GM19438 (cell line): ENCODE results near the gene SH3GLB1.

Experiments used
- ATAC-seq: cut with Tn5 transposase; IDR thresholded peaks from one replicate; pipeline ENCODE4 v1.9.1; 2021; ENCODE audit warnings: low read depth; ENCODE audit not compliant: unreplicated experiment

The SH3GLB1 gene

DNA sequence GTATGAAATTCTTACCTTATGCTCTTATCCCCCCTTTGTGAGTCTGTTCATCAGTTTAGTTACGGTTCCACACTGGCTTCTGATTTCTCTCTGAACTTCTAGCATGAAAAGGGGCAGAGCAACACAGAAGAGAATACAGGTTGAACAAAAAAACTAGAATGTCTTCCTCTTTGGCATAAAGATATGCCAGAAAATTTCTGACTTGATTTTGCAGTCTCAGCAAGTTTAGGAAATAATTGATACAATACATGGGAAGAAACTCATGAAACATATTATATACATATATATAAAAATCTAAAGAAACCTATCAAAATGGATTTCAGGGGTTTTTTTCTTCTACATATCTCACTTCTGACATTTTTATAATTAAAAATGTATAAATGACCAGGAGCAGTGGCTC lies 27.0 kb downstream of the SH3GLB1 start:
- no peak for ATAC-seq

- no peak for ATAC-seq
These were observed 29.0 kb downstream of the SH3GLB1 start for GRCh38 chr1:86733340-86733739.

GRCh38 chr1:86739648-86740509 lies 35.5 kb downstream of the SH3GLB1 start:
- peak; percentile 55 for ATAC-seq

DNA sequence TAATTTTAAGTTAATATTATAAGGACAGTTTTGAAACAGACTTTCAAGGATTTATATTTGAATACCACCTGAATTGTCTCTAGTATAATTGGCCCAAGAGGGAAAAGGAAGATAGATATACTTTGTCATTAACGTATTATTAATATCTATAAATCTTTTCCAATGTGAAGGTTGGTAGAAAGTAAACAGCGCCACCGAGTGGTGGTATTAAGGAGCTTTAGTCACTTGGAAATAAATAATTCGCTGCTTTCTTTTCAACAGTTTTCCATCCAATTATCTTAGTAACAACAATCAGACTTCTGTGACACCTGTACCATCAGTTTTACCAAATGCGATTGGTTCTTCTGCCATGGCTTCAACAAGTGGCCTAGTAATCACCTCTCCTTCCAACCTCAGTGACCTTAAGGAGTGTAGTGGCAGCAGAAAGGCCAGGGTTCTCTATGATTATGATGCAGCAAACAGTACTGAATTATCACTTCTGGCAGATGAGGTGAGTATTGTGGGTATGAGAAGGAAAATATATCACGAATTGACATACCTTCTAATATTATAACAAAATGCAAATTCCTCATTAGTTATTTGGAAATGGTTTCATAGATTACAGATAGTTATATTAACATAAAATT lies 37.7 kb downstream of the SH3GLB1 start:
- ATAC-seq, result no peak

- no peak for ATAC-seq
These were observed 42.9 kb downstream of the SH3GLB1 start for GRCh38 chr1:86747304-86747703.

DNA sequence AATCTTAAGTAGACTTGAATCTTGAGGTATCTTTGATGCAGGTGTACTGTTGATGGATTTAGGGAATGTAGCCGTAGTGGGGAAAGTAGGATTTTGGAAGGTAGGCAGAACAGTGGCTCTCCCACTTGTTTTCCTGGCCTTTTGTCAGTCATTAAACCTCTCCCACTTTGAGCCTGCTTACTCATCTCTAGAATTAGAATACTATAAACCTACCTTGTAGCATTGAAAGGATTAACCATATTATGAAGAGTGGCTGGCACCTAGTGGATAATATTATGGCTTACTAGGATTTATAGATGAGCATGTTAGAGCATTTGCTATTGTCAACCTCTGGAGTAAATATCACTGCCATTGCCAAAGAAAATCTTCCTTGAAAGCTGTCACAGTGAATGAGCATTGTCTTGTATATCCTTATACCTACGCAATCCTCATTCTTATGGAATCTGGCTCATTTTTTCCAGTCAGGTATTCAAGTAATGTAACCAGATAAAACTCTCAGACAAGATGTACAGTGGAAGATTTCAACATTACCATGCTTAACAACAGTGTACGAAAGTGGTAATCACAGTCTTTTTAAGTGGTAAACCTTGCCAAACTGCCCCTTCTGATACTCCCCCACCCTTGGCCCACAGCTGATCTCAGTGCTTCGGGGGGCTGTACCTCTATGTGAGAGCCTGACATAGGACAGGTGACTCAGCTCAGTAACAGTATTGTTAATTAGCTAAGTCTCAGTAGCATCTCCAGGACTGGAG lies 44.4 kb downstream of the SH3GLB1 start:
- ATAC-seq, result no peak

- ATAC-seq, result no peak
These were observed 45.7 kb downstream of the SH3GLB1 start for GRCh38 chr1:86750076-86750475.

- ATAC-seq, result no peak
These were observed 46.2 kb downstream of the SH3GLB1 start for GRCh38 chr1:86750530-86750929.

DNA sequence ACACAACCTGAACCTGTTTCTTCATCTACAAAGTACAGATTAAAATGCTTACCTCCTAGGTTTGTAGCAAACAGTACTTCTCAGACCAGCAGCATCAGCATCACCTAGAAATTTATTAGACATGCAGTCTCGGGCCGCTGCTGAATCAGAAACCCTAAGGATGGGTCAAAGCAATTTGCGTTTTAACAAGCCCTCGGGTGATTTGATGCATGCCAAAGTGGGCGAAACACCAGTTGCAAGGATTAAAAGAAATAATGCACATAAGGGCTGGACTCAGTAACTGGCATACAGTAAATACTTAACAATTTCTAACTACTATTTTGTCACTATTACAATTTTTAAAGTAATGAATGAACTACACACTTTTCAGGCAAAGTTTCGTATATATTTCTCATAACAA lies 47.5 kb downstream of the SH3GLB1 start:
- no peak for ATAC-seq

GRCh38 chr1:86753700-86754099 lies 49.3 kb downstream of the SH3GLB1 start:
- ATAC-seq, result no peak

- no peak for ATAC-seq
These were observed 50.0 kb downstream of the SH3GLB1 start for GRCh38 chr1:86754265-86754974.

DNA sequence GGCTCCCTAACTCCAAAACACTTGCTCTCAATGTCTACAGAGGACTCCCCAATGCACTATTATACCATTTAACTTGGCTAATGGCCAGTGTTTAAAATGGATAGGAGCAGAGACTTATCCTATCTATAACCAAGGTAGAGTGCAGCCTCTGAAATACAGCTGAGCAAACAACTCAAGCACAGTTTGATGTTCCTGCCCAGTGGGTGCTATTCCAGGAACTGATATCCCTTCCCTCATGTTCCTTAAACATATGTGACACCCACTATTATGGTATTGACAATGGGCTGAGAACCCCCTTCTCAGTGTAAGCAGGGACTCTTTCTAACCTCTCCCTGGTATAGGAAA lies 51.7 kb downstream of the SH3GLB1 start:
- ATAC-seq, result no peak

- no peak for ATAC-seq
These were observed 53.1 kb downstream of the SH3GLB1 start for GRCh38 chr1:86757272-86757984.

DNA sequence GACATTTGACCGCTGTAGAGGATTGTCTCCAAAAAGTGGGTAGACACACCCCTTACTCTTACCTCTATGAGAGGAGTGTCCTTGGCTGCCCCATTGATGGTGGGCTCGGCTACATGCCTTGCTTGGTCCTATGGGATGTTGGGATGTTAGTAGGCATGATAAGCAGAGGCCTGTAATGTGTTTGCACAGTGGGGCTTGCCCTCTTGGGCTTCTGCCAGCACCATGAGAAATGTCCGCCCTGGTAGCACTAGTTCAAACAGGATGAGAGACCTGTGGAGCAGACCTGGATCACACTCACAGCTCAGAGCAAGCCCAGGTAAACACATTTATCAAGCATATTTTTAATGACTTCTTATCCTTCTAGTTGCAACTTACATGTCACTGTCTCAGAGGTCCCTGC lies 54.2 kb downstream of the SH3GLB1 start:
- no peak for ATAC-seq

DNA sequence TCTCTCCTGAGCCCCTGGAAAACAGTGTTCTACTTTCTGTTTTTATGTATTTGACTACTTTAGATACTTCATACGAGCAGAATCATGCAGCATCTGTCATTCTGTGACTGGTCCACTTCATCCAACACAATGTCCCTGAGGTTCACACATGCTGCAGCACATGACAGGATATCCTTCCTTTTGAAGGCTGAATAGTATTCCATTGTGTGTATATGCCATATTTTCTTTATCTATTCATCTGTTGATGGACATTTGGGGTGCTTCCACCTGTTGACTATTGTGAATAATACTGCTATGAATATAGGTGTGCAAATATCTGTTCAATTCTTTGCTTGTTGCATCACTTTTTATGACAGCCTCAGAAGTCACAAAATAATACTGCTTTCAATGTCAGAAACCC lies 55.8 kb downstream of the SH3GLB1 start:
- no peak for ATAC-seq

DNA sequence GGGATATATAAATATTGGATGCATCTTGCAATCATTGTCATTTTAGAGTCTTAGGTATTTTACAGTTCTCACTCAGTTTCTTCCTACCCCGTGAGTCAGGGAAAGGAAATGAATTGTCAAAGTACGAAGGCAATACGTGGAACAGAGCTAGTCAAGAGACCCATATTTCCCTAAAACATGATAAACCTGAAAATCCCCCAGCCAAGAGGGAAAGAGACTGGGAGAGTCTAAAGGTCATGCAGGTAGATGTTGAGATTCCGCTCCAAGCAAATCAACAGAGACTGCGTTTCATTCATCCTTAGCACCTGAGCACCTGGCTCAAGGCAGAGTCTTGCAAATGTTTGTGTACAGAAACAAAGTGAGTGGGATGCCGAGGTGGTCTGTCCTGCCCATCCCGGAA lies 58.0 kb downstream of the SH3GLB1 start:
- no peak for ATAC-seq

GRCh38 chr1:86764523-86764922 lies 60.1 kb downstream of the SH3GLB1 start:
- ATAC-seq, result no peak

- no peak for ATAC-seq
These were observed 60.7 kb downstream of the SH3GLB1 start for GRCh38 chr1:86765073-86765472.

- no peak for ATAC-seq
These were observed 61.3 kb downstream of the SH3GLB1 start for GRCh38 chr1:86765674-86766073.

DNA sequence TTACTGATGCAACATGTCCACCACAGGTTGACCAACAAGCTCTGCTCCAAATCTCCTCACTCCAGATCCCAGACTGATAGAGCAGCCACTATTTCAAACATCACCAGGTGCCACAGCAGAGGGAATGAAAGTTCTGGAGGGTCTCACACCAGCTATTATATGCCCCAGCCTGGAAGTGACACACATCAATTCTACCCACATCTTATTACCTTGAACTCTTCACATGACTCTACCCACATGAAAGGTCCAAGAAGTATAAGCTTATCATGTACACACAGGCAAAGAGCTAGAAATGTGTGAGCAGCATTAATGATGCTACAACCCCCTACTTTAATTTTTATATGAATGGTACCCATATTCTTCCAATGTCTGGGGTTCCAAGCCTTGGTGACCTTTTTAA lies 64.2 kb downstream of the SH3GLB1 start:
- no peak for ATAC-seq
